Prostate gland (tissue), 2 donors: ENCODE data around the gene SSH2.

Experiments
- CTCF ChIP-seq, 4 experiments: fragments of 200-600 bp in 2 of 4; fragments of 450-650 bp in 2 of 4; sonication (generic) in 2 of 4; IDR thresholded peaks; 1 replicate in 3 of 4; 2 replicates in 1 of 4; pipeline ENCODE4 v1.5.1; 2016 to 2019; ENCODE audit warnings: antibody characterized with exemption in 4 of 4, mild to moderate bottlenecking in 2 of 4, moderate library complexity in 2 of 4
- POLR2A ChIP-seq: fragments of 450-650 bp; IDR thresholded peaks from one replicate; pipeline ENCODE4 v1.6.1; 2016; ENCODE audit warnings: antibody characterized with exemption, mild to moderate bottlenecking
- POLR2AphosphoS5 ChIP-seq: sonication (generic); formaldehyde crosslinking; IDR thresholded peaks from one replicate; pipeline ENCODE4 v1.6.1; 2017; ENCODE audit warnings: antibody characterized with exemption

- no peak for TF ChIP-seq CTCF (IDR thresholded peaks at IDR 0.05)
- no peak for TF ChIP-seq POLR2A
- TF ChIP-seq POLR2AphosphoS5: no peak
Observed at GRCh38 chr17:29776026-29776425, 154.0 kb downstream of the SSH2 start.
